Measurements from ENCODE around the gene NUP62.

DNA sequence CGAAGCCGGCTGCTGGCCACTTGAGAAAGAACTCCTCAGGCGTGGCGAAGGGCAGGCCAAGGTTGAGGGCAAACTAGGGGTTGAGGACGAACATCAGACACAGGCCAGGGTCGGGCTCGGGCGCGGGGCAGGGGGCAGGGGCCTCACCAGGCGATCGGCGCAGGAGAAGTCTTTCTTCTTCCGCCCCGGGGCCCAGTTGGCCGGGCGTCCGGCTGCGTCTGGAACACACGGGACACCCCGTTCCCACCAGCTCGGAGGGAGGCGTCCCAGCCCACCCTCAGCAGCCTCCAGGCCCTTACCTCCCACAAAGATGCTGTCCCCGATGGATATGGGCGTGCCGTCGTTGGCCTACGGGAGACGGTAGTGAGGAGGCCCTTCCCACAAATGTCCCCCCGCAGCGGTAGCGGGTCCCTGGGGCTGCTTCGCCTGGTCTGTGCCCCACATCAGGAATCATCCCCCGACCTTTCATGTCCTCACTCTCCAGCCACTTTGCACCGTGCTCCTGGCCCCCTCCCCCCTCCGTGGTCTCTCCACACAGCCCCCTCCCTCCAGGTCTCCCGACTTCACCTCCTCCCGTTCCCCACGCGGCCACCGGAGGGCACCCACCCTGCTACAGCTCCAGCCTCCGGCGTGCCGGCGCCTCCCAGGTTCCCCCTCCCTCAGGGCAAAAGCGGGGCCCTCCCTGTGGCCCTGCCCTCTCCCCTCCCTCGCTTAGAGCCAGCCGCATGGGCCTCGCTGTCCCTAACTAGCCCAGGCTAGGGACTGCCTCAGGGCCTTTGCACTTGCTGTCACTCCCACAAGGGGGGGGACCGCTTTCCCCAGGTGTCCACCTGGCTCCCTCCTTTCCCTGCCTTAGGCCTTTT is 66.7 kb downstream of the NUP62 start:
- TF ChIP-seq, protein P1, sequence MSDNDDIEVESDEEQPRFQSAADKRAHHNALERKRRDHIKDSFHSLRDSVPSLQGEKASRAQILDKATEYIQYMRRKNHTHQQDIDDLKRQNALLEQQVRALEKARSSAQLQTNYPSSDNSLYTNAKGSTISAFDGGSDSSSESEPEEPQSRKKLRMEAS (IDR thresholded peaks at IDR 0.05) = no peak
- TF ChIP-seq CEBPB (IDR thresholded peaks at IDR 0.05; ENCODE audit: low read depth) = no peak
- TF ChIP-seq SP1 (IDR thresholded peaks at IDR 0.05; ENCODE audit: low read depth) = no peak
